Activated CD8-positive, alpha-beta memory T cell treated with anti-CD3 and anti-CD28 coated beads, Interleukin-2, amount 50 U/mL, for 1 hour (primary cell): ENCODE data around the gene CHMP5.

Experiments used
- DNase-seq: peaks from one replicate; pipeline ENCODE4 v3.0.0-alpha.2; 2020; ENCODE audit errors: extremely low read depth

The CHMP5 gene

DNA sequence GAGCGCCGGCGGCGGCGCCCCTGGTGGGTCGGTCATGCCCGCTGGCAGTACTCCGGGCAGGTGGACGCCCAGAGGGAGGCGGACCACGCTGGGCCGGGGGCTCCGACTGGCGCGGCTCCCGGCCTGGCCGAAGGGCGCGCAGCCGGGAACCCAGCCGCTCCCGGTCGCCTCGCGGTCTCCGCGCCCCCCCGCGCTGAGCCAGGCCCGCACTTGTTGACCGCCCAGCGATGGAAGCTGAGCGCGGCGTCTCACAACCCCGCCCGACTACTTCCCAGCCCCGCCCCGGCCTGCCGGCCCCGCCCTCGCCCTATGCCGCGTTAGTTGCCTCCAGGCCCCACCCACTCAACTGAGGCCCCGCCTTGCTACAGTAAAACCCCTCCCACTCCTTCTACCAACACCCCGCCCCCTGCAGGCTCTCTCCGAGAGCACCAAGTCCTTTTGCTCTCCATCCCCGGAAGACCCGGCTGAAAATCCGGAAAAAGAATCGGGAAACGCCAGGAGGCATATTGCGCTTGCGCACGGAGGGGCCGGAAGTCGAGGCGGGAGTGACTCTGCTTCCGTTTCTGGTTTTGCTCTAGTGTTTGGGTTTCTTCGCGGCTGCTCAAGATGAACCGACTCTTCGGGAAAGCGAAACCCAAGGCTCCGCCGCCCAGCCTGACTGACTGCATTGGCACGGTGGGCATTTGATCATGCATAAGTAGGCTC lies at the start of gene CHMP5, which contains the start of gene BAG1:
TSS of gene CHMP5 (plus strand) at position 577 of the 705 bp plus-strand sequence. CDS start at position 607, 30 bp downstream.
TSS of gene BAG1 (minus strand) at position 236 of the 705 bp plus-strand sequence.
- DNase-seq = peak; percentile 98

DNA sequence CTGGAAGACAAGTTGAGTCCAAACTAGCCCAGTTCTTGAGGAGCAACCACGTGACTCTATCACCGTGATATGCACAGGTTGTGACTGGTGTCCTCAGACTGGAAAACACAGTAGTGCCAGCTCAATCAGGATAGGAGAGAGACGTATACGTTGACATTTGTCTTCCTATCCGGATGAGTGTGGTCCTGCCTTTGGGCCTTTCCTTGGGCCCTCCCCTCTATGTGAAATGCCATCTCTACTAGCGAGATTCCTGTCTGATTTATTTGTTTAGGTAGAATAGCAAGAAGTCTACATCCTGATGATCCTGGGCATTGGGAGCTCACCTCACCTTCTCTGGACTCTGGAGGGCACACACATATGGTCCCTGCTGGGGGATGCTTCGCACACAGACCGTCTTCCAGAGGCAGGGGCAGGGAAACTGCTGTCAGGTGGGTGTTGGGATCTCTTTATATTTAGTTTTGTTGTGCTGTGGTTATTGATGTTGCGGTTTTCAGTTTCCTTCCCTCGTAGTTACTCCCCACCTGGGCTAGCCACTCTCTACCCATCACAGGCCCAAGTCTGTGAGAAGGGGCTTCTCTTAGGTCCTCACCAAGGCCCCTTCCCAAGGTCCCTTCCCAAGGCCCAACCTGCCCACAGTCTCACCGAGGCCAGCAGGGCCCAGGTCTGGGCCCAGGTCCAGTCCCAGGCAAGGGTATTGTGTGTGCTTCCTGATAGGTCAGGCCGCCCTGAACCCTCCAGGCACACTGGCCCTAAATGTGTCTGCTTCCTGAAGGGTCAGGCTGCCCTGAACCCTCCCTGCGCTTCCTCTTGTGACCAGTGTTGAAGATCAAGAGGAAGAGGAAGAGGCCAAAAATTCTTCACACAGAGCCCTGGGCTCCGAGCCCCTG lies 43.9 kb upstream of the CHMP5 start:
- no peak for DNase-seq

DNA sequence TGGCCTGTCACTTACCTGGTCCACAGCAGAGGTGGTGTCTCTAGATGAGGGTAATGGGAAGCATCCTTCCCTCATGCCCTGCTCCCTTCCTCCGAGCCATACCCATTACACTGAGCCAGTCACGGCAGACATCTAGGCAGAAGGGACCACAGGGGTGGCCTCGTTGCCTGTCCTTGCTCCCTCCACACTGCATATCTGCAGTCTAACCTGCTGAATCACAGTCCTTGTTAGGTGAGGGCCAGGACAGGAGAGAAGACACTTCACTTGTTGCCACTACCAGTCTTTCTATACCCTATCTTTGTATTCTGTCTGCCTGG lies 43.3 kb upstream of the CHMP5 start:
- DNase-seq = no peak

DNA sequence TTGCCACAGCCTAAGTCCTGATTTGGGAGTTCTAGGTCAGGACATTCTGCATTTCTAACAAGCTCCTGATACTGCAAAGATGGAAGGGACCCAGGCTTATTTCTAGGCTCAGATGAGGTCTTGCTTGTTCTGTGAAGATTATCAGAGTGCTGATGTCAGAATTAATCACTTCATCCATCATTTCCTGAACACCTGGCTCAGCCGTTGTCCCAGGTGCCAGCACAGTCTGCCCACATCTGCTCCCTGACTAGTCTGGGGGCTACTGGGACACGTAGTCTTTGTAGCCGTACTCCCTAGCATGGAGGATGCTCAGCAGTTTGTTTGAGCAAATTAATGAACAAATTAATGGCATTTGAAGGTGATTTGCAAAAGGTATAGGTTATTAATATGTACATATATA lies 42.8 kb upstream of the CHMP5 start:
- no peak for DNase-seq

DNA sequence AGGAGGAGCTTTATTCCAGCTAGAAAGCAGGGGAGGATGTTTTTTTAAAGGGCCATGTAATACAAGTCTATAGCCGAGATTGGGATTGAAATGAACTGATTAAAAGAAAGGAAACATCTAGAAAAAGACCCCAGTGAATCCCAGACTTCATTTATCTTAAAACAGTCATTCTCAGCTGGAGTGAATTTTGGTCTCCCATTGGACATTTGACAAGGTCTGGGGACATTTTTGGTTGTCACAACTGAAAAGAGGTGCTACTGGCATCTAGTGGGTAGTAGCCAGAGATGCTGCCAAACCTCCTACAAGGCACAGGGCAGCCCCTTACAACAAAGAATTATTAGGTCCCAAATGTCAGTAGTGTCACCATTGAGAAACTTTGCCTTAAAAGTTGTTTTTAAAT lies 41.2 kb upstream of the CHMP5 start:
- no peak for DNase-seq

DNA sequence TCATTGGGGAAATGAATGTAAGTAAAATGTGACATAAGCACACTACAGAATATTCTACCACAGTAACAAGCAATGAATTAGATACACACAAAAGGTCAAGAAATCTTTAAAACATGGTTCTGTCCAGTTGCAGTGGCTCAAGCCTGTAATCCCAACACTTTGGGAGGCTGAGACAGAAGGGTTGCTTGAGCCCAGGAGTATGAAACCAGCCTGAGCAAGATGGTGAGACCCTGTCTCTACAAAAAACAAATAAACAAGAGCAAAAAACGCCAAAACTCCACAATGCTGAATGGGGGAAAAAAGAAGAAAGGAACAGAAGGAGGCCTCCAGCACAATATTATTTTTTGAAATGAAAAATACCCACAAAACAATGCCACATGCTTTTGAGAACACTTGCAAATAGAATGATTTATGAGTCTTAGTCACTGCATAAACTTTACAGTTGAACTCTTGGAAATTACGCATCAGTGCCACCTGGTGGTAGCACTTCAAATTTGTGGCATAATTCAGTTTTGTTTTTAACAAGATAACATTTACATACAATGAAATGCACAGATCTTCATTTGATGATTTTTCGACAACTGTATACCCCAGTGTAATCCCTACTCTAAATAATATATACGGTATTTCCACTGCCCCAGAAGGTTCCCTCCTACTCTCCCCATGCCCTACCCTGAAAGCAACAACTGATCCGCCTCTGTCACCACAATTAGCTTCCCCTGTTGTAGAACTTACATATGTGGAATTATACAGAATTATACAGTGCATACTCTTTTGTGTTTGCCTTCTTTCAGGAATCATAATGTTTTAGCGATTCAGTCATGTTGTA lies 39.3 kb upstream of the CHMP5 start:
- DNase-seq = peak; percentile 25

GRCh38 chr9:33227008-33227398 lies 37.8 kb upstream of the CHMP5 start:
- no peak for DNase-seq

DNA sequence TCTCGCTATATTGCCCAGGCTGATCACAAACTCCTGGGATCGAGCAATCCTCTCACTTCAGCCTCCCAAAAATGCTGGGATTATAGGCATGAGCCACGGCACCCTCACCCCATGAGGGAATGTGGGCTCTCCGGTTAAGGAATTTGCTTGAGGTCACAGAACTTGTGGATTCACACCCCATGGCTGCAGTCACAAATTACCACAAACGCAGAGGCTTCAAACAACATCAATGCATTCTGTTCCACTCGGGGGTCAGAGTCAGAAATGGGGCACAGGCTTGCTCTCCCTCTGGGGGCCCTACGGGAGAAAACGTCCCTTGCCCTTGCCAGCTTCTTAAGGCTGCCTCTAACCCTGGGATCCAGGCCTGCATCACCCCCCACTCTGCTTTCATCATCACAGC lies 37.1 kb upstream of the CHMP5 start:
- no peak for DNase-seq

- no peak for DNase-seq
Measured at GRCh38 chr9:33228606-33229005, 36.2 kb upstream of the CHMP5 start.

GRCh38 chr9:33229359-33230114 lies 35.3 kb upstream of the CHMP5 start:
- no peak for DNase-seq

DNA sequence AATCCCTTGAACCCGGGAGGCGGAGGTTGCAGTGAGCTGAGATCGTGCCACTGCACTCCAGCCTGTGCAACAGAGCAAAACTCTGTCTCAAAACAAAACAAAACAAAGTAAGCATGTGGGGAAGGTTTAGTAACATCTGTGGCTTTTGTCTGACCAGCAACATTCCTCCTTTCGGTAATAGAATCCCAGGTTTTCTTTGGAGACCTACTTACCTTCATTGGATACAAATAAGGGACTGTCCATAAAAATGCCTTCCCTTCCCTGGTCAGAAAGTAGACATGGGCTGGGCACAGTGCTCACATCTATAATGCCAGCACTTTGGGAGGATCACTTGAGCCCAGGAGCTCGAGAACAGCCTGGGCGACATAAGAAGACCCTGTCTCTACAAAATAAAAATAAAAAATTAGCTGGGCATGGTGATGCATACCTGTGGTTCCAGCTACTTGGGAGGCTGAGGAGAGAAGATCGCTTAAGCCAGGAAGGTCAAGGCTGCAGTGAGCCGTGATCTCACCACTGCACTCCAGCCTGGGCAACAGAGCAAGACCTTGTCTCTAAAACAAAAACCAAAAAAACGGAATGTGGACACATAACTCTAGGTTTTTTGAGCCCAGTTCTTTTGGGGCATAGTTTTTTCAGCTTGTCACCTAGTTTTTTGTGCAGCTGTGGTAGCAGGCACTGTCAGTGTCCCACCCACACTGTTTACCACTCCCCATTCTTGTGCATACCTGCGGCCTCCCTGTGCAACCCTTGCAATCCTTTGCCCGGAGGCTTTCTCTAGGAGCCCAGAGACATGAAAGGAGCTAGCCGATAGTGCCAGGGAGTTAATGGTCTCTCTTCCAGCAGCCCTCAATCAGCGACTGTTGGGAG lies 33.9 kb upstream of the CHMP5 start:
- no peak for DNase-seq

- DNase-seq = no peak
Measured at GRCh38 chr9:33231623-33231942, 33.3 kb upstream of the CHMP5 start.

DNA sequence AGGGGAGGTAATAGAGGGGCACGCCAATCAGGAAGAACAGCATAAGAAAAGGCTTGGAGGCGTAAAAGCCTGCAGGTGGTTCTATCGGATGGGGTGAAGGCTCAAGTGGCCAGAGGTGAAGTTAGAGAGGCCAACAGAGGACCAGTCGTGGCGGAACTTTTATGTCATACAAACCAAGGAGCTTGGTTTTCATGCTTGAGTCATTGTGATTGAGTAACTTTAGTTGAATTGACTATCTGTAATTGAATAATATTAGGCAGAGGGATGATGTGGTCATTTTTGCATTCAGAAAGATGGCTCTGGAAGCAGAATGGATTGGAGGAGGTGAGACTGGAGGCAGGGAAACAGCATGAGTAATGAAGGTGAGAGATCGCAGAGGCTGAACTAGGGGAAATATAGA lies 32.0 kb upstream of the CHMP5 start:
- DNase-seq = no peak

DNA sequence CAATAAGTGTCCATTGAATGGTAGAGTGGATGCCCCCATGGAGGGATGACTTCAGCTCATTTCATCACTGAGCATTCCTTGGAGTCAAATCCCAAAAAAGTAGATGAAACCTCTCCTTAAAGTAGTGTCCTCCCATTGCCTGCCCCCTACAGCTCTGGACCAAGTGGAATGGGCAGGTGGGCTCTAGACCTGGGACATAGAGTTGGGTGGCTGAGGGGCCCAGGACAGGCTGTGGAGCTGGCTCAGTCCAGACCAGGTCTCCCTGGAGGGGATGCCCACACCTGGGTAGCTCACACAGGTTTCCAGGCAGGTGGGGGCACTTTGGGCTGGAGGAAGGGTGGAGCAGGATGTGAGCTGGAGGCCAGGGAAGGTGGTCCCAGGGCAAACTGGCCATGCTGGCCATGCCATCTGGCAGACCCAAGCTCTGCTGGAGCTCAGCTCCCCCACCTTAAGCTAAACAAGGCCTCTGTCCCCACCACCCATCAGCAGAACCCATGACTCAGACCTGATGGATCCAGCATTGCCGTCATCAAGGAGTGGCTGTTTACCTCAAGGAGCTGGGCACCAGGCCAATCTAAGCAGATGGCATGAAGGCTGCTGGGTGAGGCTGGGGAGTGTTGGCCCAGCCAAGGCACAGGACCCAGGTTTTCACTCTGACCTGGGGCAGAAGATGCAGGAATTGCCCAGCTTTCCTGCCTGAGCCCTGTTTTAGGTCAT lies 31.1 kb upstream of the CHMP5 start:
- no peak for DNase-seq

DNA sequence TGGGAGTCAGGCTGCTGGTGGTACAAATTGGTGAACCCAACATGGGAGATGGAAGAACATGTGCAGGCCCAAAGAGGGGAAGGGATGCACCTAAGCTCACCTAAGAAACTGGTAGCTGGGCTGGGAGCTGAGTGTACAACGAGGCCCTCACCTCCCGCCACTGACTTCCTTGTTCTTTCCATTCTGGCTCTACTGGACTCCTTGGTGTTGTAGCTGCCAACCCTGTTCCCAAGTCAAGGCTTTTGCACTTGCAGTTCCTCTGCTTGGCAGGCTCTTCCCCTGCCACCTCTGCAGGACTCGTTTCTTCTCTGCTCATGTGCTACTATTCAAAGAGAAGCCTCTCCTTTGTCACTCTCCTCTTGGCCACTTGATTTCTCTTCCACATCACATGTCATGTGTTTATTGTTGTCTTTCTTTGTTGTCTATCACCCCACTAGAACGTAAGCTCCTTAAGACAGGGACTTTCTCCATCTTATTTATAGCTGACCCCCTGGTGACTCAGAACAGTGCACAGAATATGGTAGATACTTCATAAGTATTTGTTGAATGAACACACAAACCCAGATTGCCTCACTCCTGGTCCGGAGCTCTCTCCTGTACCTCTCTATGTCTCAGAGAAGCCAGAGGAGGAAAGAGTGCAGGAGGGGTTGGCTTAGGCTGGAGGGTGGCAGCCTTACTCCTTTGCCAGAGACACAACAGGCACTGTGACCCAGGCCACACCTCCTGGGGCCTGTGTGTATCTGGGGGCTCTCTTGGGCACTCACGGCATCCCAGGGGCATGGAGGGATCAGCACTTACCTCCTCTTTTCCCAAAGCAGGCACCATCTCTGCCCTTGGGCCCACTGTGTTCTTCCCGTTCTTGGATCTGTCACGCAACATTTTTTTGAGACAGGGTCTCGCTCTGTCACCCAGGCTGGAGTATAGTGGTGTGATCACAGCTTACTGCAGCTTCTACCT lies 30.1 kb upstream of the CHMP5 start:
- no peak for DNase-seq

DNA sequence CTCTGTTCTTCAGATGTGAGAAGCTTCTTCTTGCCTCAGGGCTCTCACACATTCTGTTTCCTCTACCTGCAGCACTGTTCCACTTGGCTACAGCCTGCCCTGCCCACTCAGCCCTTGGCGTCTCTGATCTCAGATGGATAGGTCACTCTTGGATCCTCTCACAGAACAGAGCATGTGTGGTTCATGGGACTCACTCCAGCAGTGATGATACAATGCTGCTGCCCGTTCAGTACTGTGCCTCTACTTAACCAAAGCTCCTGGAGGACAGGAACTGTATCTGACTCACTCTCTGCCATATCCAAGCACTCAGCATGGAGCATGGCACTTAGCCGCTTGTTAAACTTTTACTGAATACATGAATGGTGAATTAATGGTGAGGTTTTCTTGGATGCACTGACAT lies 28.3 kb upstream of the CHMP5 start:
- DNase-seq = no peak

GRCh38 chr9:33239921-33240320 lies 24.9 kb upstream of the CHMP5 start, which contains the start of gene SPINK4:
TSS of gene SPINK4 (plus strand) at chr9:33240167. CDS start at chr9:33240209, 42 bp downstream.
- DNase-seq = no peak

DNA sequence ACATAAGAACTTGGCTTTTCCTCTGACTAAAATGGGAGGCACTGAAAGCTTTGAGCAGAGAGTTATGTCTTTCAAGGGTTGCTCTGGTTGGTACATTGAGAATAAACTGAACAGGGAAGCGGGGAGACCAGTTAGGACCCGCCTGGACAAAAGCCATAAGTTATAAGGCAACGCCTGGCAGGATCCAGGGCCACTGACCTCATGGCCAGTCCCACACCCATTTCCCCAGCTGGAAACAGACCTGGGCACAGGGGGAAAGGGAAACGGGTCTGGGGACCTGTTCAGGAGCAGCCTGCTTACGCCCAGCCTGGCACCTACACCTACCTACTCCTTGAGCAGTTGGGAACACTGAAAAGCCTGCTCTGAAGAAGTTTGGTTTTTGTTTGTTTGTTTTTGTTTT lies 23.6 kb upstream of the CHMP5 start:
- no peak for DNase-seq

DNA sequence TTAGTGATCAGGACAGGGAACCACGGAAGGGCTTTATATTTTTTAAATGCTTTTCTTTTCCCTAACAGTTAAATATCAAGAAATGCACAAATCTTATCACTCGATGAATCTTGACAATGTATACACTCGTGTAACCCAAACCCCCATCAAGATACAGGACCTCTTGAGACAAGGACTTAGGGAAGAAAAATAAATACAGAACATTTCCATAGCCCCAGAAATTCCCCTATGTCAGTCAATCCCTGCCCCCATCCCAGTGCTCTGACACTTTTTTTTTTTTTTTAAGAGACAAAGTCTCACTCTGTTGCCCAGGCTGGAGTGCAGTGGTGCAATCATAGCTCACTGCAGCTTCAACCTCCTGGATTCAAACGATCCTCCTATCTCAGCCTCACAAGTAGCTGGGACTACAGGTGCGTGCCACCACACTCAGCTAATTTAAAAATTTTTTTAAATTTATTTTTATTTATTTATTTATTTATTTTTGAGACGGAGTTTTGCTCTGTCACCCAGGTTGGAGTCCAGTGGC lies 22.2 kb upstream of the CHMP5 start:
- no peak for DNase-seq
